ENCODE measurements around the gene UBE4B.
A peak's percentile ranks its signal among the peaks of the same experiment; 100 is the strongest.

UBE4B gene

DNA sequence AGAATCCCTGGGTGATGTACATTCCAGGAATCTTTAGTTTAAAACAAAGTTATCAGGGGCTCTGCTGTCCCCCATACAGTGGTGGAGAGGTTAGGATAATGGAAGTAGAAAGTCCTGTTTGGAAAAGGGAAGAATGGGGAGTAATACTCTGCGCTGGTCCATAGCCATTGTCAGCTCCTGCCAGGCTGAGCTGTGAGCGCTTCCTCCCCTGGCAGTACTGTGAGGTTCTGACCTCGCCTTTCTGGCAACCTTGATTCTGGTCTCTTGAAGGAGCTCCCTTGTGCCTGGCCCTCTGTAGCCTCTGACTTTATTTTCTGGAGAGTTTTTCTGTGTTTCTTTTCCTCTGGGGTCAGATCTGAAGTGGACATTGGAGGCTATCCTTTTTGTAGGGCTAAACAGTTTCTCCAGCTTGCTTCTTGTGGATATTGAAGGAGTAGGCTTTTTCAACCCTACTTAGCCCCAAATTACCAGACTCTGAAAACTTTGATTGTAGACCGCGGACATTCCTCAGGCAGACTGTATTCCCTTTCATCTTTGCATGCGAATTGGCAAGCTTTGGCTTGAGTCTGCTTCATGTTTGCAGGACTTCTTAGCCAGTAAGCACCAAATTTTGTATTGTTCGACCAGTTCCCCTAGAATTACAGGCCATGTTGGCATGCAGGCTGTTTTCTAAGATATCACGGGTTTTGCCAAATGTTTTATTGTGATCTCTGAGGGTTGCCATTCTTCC lies 13.8 kb downstream of the UBE4B start:
- H3K9me3 Mint-ChIP-seq = no peaks in the 10 kb centered on the region
- H3K4me3 Mint-ChIP-seq = no peak overlapping the region
- H3K27me3 Mint-ChIP-seq = no peaks in the 10 kb centered on the region
- peaks cover 18% of the 10 kb centered on the region for H3K36me3 Mint-ChIP-seq (ENCODE audit: insufficient read depth)
- peak overlapping the region; percentile 16 for H3K27ac Mint-ChIP-seq (ENCODE audit: low read depth)
- H3K4me1 Mint-ChIP-seq = peaks cover 52% of the 10 kb centered on the region
- DNase-seq (ENCODE audit: low spot score in 2 of 2) (no peak), ATAC-seq (replicated peaks; ENCODE audit: extremely low read depth, poor library complexity, severe bottlenecking) (no peak)

DNA sequence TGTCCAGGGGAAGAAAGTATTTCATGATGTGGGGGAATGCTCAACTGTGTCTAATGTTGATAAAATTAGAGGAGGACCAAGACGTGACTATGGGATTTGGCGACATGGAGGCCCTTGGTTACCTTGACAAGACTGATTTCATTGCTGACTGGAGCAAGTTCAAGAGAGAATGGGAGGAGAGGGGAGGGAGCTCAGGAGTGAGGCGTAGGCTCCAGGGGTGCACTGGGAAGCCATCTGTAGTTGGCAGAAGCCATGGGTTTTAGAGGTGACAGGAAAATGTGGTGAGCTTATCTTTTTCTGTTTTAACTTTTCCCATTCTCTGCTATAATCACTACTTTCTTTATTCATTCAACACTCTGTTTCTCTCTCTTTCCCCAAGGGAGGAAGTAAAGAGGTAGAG lies 15.8 kb downstream of the UBE4B start:
- Mint-ChIP-seq H3K4me3 (no peak overlapping the region), H3K4me1 (peaks cover 51% of the 10 kb centered on the region), H3K27me3 (no peaks in the 10 kb centered on the region), H3K9me3 (no peaks in the 10 kb centered on the region), H3K36me3 (ENCODE audit: insufficient read depth) (peaks cover 11% of the 10 kb centered on the region), H3K27ac (ENCODE audit: low read depth) (no peak overlapping the region)
- ATAC-seq (replicated peaks; ENCODE audit: extremely low read depth, poor library complexity, severe bottlenecking) = no peak
- DNase-seq (ENCODE audit: low spot score in 2 of 2) = no peak

DNA sequence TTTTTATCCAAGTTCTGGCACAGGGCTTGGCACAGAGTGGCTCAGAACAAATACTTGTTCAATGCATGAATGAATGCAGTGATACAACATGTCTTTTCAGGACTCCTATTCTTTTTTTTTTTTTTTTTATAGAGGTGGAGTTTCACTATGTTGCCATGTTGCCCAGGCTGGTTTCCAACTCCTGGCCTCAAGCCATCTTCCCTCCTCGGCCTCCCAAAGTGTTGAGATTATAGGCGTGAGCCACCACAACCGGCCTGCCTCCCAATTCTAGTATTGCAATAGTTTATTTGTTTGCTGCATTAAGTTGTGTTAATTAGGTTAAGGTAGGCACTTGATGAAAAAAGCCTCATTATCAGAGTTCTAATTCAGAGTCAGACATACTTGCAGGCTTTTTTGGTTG lies 17.9 kb downstream of the UBE4B start:
- ATAC-seq (replicated peaks; ENCODE audit: extremely low read depth, poor library complexity, severe bottlenecking) = no peak
- Mint-ChIP-seq H3K4me1 (peaks cover 38% of the 10 kb centered on the region), H3K27ac (ENCODE audit: low read depth) (no peak overlapping the region), H3K36me3 (ENCODE audit: insufficient read depth) (peaks cover 9% of the 10 kb centered on the region), H3K27me3 (no peaks in the 10 kb centered on the region), H3K4me3 (no peak overlapping the region), H3K9me3 (no peaks in the 10 kb centered on the region)
- no peak for DNase-seq (ENCODE audit: low spot score in 2 of 2)

DNA sequence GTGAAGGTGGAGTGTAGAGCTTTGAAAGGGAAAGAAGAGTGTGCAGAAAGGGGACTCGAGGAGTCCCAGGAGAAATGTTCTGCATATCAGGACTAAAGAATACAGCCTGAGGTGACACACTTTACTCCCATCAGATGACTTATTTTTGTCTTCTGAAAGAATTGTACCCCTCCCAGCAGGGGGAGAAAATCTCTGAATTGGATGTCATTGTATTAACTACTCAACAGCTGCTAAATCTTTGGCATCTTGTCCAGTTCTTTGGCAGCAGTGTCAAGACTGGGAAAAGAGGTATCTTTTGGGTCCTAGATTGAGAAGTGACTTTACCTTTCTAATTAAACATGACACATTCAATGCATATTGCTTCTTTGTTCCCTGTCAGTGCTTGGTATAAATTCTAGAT lies 18.9 kb downstream of the UBE4B start:
- Mint-ChIP-seq H3K36me3 (ENCODE audit: insufficient read depth) (peaks cover 9% of the 10 kb centered on the region), H3K27me3 (no peaks in the 10 kb centered on the region), H3K27ac (ENCODE audit: low read depth) (no peak overlapping the region)

DNA sequence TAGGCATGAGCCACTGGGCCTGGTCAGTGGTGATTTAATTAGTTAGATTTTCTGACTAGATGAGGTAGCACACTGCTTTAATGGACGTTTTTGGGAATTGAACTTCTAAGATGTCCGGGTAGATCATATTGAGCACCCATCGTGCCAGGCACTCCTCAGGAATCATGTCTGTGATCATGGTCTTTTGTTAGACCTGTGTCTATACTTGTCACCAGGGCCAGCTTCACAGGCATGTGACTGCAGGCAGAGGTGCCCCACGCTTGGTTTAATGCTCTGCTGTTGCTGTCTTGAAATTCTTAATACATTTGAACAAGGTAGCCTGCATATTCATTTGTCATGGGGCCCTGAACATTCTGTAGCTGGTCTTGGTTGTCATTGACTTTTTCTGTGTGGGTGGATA lies 19.6 kb downstream of the UBE4B start:
- ATAC-seq (replicated peaks; ENCODE audit: extremely low read depth, poor library complexity, severe bottlenecking) (no peak), DNase-seq (ENCODE audit: low spot score in 2 of 2) (no peak)
- H3K27me3 Mint-ChIP-seq = no peaks in the 10 kb centered on the region
- peaks cover 9% of the 10 kb centered on the region for H3K36me3 Mint-ChIP-seq (ENCODE audit: insufficient read depth)
- H3K27ac Mint-ChIP-seq (ENCODE audit: low read depth) = no peak overlapping the region
- H3K4me3 Mint-ChIP-seq = no peak overlapping the region
- H3K9me3 Mint-ChIP-seq = no peaks in the 10 kb centered on the region
- peaks cover 21% of the 10 kb centered on the region for H3K4me1 Mint-ChIP-seq

More for the DNA sequence above, 18.9 kb downstream of the UBE4B start:
- no peak overlapping the region for H3K4me3 Mint-ChIP-seq
- no peaks in the 10 kb centered on the region for H3K9me3 Mint-ChIP-seq
- no peak for ATAC-seq (replicated peaks; ENCODE audit: extremely low read depth, poor library complexity, severe bottlenecking)
- peaks cover 27% of the 10 kb centered on the region for H3K4me1 Mint-ChIP-seq
- no peak for DNase-seq (ENCODE audit: low spot score in 2 of 2)

DNA sequence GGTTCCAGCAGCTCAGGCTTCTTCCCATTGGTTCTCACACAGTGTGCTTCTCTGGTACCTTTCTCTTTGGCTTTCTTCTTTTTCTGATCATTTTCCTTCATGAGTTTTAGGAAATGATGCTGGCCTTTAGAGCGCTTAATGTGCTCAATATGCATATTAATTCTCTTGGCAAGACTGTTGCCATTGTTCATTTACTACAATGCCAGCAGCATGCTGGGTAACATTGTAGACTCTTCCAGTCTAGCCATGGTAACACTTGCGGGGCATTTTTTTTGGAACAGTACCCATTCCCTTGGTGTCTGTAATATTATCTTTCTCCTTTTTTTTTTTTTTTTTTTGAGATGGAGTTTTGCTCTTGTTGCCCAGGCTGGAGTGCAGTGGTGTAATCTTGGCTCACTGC lies 21.7 kb downstream of the UBE4B start:
- Mint-ChIP-seq H3K36me3 (ENCODE audit: insufficient read depth) (peaks cover 7% of the 10 kb centered on the region), H3K9me3 (no peaks in the 10 kb centered on the region), H3K27ac (ENCODE audit: low read depth) (no peak overlapping the region), H3K4me1 (peaks cover 15% of the 10 kb centered on the region), H3K4me3 (no peak overlapping the region), H3K27me3 (no peaks in the 10 kb centered on the region)
- no peak for ATAC-seq (replicated peaks; ENCODE audit: extremely low read depth, poor library complexity, severe bottlenecking)
- DNase-seq (ENCODE audit: low spot score in 2 of 2) = no peak

DNA sequence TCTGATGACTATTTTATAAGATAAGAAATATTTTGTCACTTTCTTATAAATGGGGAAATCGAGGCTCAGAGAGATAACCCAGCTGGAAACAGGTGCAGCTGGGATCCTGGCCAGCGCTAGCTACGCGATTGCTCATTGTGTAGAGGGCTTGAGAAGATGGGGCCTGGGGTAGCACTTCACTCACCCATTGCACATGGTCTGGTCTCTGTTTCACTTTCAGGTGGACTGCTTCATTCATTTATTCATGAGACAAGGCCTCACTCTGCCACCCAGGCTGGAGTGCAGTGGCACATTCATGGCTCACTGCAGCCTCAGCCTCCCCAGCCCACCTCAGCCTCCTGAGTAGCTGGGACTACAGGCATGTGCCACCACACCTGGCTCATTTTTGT lies 23.8 kb downstream of the UBE4B start:
- no peaks in the 10 kb centered on the region for H3K27me3 Mint-ChIP-seq
- no peak for DNase-seq (ENCODE audit: low spot score in 2 of 2)
- H3K9me3 Mint-ChIP-seq = no peaks in the 10 kb centered on the region
- peaks cover 20% of the 10 kb centered on the region for H3K4me1 Mint-ChIP-seq
- ATAC-seq (replicated peaks; ENCODE audit: extremely low read depth, poor library complexity, severe bottlenecking) = no peak
- no peak overlapping the region for H3K27ac Mint-ChIP-seq (ENCODE audit: low read depth)
- H3K4me3 Mint-ChIP-seq = no peak overlapping the region
- H3K36me3 Mint-ChIP-seq (ENCODE audit: insufficient read depth) = peaks cover 7% of the 10 kb centered on the region

DNA sequence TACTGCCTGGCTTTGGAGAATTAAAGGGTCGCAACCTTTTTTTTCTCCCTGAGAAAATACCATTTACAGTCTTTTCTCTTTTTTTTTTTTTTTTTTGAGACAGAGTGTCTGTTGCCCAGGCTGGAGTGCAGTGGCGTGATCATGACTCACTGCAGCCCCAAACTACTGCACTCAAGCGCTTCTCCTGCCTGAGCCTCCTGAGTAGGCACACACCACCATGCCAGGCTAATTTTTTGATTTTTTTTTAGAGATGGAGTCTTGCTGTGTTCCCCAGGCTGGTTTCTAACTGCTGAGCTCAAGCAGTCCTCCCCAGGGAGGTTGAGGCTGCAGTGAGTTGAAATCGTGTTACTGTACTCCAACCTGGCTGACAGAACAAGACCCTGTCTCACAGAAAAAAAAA lies 24.6 kb downstream of the UBE4B start:
- Mint-ChIP-seq H3K36me3 (ENCODE audit: insufficient read depth) (peaks cover 5% of the 10 kb centered on the region), H3K27ac (ENCODE audit: low read depth) (no peak overlapping the region), H3K4me3 (no peak overlapping the region), H3K9me3 (no peaks in the 10 kb centered on the region), H3K4me1 (peaks cover 17% of the 10 kb centered on the region), H3K27me3 (no peaks in the 10 kb centered on the region)
- DNase-seq (ENCODE audit: low spot score in 2 of 2) (no peak), ATAC-seq (replicated peaks; ENCODE audit: extremely low read depth, poor library complexity, severe bottlenecking) (no peak)

DNA sequence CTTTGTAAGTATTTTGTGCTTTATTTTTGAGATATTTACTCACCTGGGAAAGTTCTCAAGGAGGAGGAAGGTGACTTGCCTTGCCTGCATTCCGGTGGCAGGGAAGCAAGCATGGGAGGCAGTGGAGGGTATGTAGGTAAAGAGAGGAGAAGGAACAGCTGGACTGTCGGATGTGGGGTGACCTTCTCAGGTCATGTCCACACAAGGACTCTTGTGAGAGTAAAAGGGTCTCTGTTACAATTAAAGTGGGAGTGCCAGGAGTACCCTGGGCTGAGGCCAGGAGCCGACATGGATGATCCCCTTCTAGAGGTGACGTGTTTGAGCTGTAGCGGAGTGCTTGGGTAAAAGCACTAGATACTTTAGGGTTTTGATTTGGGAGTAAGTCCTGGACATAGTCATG lies 25.0 kb downstream of the UBE4B start:
- no peak for ATAC-seq (replicated peaks; ENCODE audit: extremely low read depth, poor library complexity, severe bottlenecking)
- H3K36me3 Mint-ChIP-seq (ENCODE audit: insufficient read depth) = peaks cover 5% of the 10 kb centered on the region
- peaks cover 14% of the 10 kb centered on the region for H3K4me1 Mint-ChIP-seq
- H3K4me3 Mint-ChIP-seq = no peak overlapping the region
- H3K27me3 Mint-ChIP-seq = no peaks in the 10 kb centered on the region
- H3K9me3 Mint-ChIP-seq = no peaks in the 10 kb centered on the region
- H3K27ac Mint-ChIP-seq (ENCODE audit: low read depth) = no peak overlapping the region
- no peak for DNase-seq (ENCODE audit: low spot score in 2 of 2)

DNA sequence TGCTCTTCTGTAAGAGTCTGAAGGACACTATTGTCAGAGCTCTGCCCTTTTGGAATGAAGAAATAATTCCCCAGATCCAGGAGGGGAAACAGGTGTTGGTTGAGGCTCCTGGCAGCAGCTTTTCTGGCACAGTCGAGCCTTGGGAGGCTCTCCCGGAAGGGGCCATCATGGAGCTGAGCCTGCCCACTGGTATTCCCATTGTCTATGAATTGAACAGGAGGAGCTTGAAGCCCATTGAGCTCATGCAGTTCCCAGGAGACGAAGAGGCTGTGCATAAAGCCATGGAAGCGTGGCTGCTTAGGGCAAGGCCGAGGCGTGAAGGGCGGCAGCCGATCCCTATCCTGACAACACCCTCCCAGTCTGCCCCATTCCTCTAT lies 26.6 kb downstream of the UBE4B start:
- Mint-ChIP-seq H3K4me1 (peaks cover 26% of the 10 kb centered on the region), H3K9me3 (no peaks in the 10 kb centered on the region), H3K27ac (ENCODE audit: low read depth) (peak overlapping the region; percentile 22), H3K36me3 (ENCODE audit: insufficient read depth) (peaks cover 5% of the 10 kb centered on the region), H3K4me3 (no peak overlapping the region), H3K27me3 (no peaks in the 10 kb centered on the region)
- no peak for DNase-seq (ENCODE audit: low spot score in 2 of 2)
- no peak for ATAC-seq (replicated peaks; ENCODE audit: extremely low read depth, poor library complexity, severe bottlenecking)

DNA sequence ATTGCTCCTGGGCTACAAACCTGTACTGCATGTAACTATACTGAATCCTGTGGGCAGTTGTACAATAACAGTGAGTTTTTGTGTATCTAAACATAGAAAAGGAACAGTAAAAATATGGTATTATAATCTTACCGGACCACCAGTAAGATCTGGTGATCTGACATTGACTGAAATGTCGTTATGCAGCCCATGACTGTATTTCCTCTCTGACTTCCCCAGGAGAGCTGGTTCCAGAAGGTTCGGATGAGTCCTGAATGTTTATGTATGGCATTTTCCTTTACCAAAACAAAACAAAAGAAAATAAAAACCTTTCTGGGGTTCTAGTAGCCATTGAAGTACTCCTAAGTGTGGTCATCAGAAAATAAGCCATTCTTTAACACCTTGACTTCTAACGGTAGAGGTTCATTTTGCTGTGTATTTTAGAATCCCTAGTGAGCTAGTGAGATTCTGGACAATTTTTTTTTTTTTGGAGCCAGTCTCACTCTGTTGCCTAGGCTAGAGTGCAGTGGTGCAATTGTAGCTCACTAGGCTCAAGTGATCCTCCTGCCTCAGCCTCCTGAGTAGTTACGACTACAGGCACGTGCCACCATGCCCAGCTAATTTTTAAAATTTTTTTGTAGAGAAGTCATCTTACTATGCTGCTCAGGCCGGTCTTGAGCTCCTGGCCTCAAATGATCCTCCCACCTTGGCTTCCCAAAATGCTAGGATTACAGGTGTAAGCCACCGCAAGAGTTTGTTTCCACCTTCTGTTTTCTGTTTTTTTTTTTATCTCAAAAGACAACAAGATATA lies 27.7 kb downstream of the UBE4B start:
- Mint-ChIP-seq H3K36me3 (ENCODE audit: insufficient read depth) (peaks cover 7% of the 10 kb centered on the region), H3K27me3 (no peaks in the 10 kb centered on the region)

DNA sequence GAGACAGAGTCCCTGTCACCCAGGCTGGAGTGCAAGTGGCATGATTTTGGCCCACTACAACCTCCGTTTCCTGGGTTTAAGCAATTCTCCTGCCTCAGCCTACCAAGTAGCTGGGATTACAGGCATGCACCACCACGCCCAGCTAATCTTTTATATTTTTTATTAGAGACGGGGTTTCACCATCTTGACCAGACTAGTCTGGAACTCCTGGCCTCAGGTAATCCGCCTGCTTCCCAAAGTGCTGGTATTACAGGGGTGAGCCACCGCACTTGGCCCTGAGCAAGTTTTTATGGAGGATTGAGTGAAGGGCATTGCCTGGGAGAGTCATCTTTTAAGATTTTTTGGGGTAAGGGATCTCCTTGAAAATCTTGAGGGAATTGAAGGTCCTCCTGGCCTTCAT lies 28.5 kb downstream of the UBE4B start:
- peaks cover 36% of the 10 kb centered on the region for H3K4me1 Mint-ChIP-seq
- no peak overlapping the region for H3K4me3 Mint-ChIP-seq
- ATAC-seq (replicated peaks; ENCODE audit: extremely low read depth, poor library complexity, severe bottlenecking) = no peak
- H3K36me3 Mint-ChIP-seq (ENCODE audit: insufficient read depth) = peaks cover 7% of the 10 kb centered on the region
- DNase-seq (ENCODE audit: low spot score in 2 of 2) = no peak
- no peaks in the 10 kb centered on the region for H3K27me3 Mint-ChIP-seq
- no peak overlapping the region for H3K27ac Mint-ChIP-seq (ENCODE audit: low read depth)
- no peaks in the 10 kb centered on the region for H3K9me3 Mint-ChIP-seq

More for the DNA sequence above, 27.7 kb downstream of the UBE4B start:
- H3K9me3 Mint-ChIP-seq = no peaks in the 10 kb centered on the region
- no peak overlapping the region for H3K4me3 Mint-ChIP-seq
- ATAC-seq (replicated peaks; ENCODE audit: extremely low read depth, poor library complexity, severe bottlenecking) (no peak), DNase-seq (ENCODE audit: low spot score in 2 of 2) (no peak)
- no peak overlapping the region for H3K27ac Mint-ChIP-seq (ENCODE audit: low read depth)
- H3K4me1 Mint-ChIP-seq = peaks cover 36% of the 10 kb centered on the region

DNA sequence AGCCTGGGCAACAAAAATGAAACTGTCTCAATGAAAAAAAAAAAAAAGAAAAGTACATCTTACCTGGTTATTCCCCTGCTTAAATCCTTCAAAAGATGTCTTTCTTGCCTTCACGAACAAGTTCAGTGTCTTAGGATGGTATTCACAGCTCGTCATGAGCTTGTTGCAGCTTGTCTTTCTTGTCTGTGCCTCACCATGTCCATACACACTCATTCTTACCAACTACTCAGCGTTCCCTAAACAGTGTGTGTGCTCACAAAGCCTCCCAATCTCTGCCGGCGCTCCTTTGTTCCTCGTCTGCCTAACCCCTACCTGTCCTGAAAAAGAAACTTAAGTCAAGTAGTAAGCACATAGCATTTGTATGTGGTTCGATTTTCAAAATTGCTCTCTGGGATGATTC lies 31.1 kb downstream of the UBE4B start:
- no peaks in the 10 kb centered on the region for H3K9me3 Mint-ChIP-seq
- ATAC-seq (replicated peaks; ENCODE audit: extremely low read depth, poor library complexity, severe bottlenecking) (no peak), DNase-seq (ENCODE audit: low spot score in 2 of 2) (no peak)
- H3K27me3 Mint-ChIP-seq = no peaks in the 10 kb centered on the region
- H3K4me3 Mint-ChIP-seq = no peak overlapping the region
- H3K27ac Mint-ChIP-seq (ENCODE audit: low read depth) = no peak overlapping the region
- peaks cover 33% of the 10 kb centered on the region for H3K4me1 Mint-ChIP-seq
- peaks cover 7% of the 10 kb centered on the region for H3K36me3 Mint-ChIP-seq (ENCODE audit: insufficient read depth)

Measured in central memory CD8-positive, alpha-beta T cell (primary cell).